Astrocyte (in vitro differentiated cells and primary cell): Measurements from ENCODE around the gene PIP4K2C. TPM values are rescaled to one million over a fixed set of nuclear protein-coding genes. Genes with fewer than 3 reads are reported as not detected.
"Not testable (repeated sequence)": the region's sequence is repeated elsewhere in the genome, so short reads cannot be mapped to it uniquely, and the experiment has no call there.

Experiments used
- DNase-seq: peaks from one replicate; pipeline ENCODE4 v3.0.0-alpha.2; 2010; ENCODE audit warnings: low read depth
- FAIRE-seq: peaks from 2 replicates; lab custom pipeline; 2011; peaks lifted over from hg19 to GRCh38; lab: Jason Lieb, UNC
- H2AFZ ChIP-seq: 2 replicates; pipeline ENCODE4 v1.6.0; 2012; ENCODE audit warnings: low read depth, low read length, inconsistent platforms
- H3K27ac ChIP-seq: 2 replicates; pipeline ENCODE4 v1.5.1; 2011; ENCODE audit warnings: low read depth, low read length, inconsistent platforms
- H3K27me3 ChIP-seq: 2 replicates; pipeline ENCODE4 v1.6.0; 2011; ENCODE audit warnings: low read length, inconsistent platforms; ENCODE audit not compliant: insufficient read depth
- H3K36me3 ChIP-seq: 2 replicates; pipeline ENCODE4 v1.5.1; 2011; ENCODE audit warnings: low read length, inconsistent platforms; ENCODE audit not compliant: insufficient read depth
- H3K4me1 ChIP-seq: 2 replicates; pipeline ENCODE4 v1.5.1; 2011; ENCODE audit warnings: low read length, inconsistent platforms; ENCODE audit not compliant: insufficient read depth
- H3K4me2 ChIP-seq: 2 replicates; pipeline ENCODE4 v1.6.0; 2012; ENCODE audit warnings: low read length, inconsistent platforms
- H3K4me3 ChIP-seq: 2 replicates; pipeline ENCODE4 v1.5.1; 2011; ENCODE audit warnings: low read depth, mild to moderate bottlenecking, low read length, inconsistent platforms; ENCODE audit not compliant: insufficient read depth
- H3K79me2 ChIP-seq: 2 replicates; pipeline ENCODE4 v1.6.0; 2012; ENCODE audit warnings: mild to moderate bottlenecking, low read length, inconsistent platforms; ENCODE audit not compliant: insufficient read depth
- H3K9ac ChIP-seq: 2 replicates; pipeline ENCODE4 v1.6.0; 2012; ENCODE audit warnings: mild to moderate bottlenecking, low read length, inconsistent platforms
- H3K9me3 ChIP-seq: 2 replicates; pipeline ENCODE4 v1.5.1; 2012; ENCODE audit warnings: low read depth, mild to moderate bottlenecking, low read length, inconsistent platforms; ENCODE audit not compliant: insufficient read depth
- H4K20me1 ChIP-seq: 2 replicates; pipeline ENCODE4 v1.6.0; 2012; ENCODE audit warnings: low read length, inconsistent platforms; ENCODE audit not compliant: insufficient read depth
- H3K27ac Mint-ChIP-seq: one replicate; pipeline ENCODE4 v1.8.0; 2021; ENCODE audit warnings: mild to moderate bottlenecking, mixed read lengths; ENCODE audit not compliant: unreplicated experiment
- H3K27me3 Mint-ChIP-seq: one replicate; pipeline ENCODE4 v1.8.0; 2021; ENCODE audit warnings: low read depth, mixed read lengths; ENCODE audit not compliant: unreplicated experiment
- H3K36me3 Mint-ChIP-seq: one replicate; pipeline ENCODE4 v1.8.0; 2021; ENCODE audit warnings: low read depth, mixed read lengths; ENCODE audit not compliant: unreplicated experiment
- H3K4me1 Mint-ChIP-seq: one replicate; pipeline ENCODE4 v1.8.0; 2021; ENCODE audit warnings: low read depth, mixed read lengths; ENCODE audit not compliant: unreplicated experiment
- H3K4me3 Mint-ChIP-seq: one replicate; pipeline ENCODE4 v1.8.0; 2021; ENCODE audit warnings: mild to moderate bottlenecking, moderate library complexity, mixed read lengths; ENCODE audit not compliant: unreplicated experiment
- H3K9me3 Mint-ChIP-seq: one replicate; pipeline ENCODE4 v1.8.0; 2021; ENCODE audit warnings: mild to moderate bottlenecking, mixed read lengths; ENCODE audit not compliant: unreplicated experiment
- EZH2 ChIP-seq: IDR thresholded peaks from 2 replicates; pipeline ENCODE4 v1.6.1; 2012; ENCODE audit warnings: mild to moderate bottlenecking, low read length, inconsistent platforms; ENCODE audit not compliant: insufficient read depth
- total RNA-seq: library from RNA; stranded (reverse); gene quantifications from 2 replicates; pipeline ENCODE4 v1.2.1, GENCODE V29; 2021
- TF ChIP-seq, protein P1 (sequence below): IDR thresholded peaks from 2 replicates; pipeline ENCODE4 v1.5.1; 2011; ENCODE audit warnings: low read depth, mild to moderate bottlenecking, inconsistent platforms, low read length, moderate library complexity; ENCODE audit not compliant: insufficient read depth

Gene PIP4K2C
- total RNA-seq, 1 donor from 2014 or later = 43.3 TPM

DNA sequence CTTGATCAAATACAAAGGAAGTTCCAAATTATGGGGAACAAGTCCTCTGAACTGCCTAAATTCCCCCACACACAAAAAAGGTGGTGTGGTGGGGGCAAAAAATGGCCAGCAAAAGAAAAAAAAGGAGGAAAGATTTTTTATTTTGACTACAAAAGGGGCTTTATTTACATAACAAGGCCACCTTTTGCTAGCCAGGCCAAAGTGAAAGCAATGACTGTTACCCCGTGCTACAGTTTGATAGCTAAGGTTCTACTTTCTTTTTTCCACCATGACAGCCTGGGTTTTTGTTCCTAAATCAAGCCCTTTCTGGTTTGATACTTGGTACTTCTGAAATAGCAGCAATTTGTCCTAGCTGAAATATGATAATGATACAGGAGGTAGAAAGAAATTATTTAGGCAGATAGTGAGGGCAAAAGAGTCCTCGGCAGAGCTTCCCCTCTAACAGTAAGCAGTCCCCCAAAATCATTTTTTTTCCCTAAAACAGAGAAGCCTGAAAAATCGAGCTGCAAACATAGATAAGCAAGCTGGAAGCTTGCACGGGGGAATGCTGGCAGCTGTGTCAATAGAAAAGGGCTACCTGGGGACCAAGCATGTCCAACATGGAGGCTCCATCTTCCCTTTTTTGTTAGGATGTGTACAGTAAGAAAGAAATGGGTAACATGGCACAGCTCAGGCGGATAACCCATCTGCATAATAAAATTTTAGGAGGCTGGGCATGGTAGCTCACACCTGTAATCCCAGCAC, 50.9 kb downstream of the PIP4K2C start:
- no peak overlapping the region for H3K27ac Mint-ChIP-seq
- TF ChIP-seq EZH2 = no peak
- TF ChIP-seq, protein P1, sequence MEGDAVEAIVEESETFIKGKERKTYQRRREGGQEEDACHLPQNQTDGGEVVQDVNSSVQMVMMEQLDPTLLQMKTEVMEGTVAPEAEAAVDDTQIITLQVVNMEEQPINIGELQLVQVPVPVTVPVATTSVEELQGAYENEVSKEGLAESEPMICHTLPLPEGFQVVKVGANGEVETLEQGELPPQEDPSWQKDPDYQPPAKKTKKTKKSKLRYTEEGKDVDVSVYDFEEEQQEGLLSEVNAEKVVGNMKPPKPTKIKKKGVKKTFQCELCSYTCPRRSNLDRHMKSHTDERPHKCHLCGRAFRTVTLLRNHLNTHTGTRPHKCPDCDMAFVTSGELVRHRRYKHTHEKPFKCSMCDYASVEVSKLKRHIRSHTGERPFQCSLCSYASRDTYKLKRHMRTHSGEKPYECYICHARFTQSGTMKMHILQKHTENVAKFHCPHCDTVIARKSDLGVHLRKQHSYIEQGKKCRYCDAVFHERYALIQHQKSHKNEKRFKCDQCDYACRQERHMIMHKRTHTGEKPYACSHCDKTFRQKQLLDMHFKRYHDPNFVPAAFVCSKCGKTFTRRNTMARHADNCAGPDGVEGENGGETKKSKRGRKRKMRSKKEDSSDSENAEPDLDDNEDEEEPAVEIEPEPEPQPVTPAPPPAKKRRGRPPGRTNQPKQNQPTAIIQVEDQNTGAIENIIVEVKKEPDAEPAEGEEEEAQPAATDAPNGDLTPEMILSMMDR = no peak
- no peaks in the 10 kb centered on the region for H3K4me1 Mint-ChIP-seq
- DNase-seq (no peak), FAIRE-seq (no peak)
- no peak overlapping the region for H3K4me3 ChIP-seq
- H3K27ac ChIP-seq = no peak overlapping the region
- H2AFZ ChIP-seq = no peak overlapping the region
- H3K4me1 ChIP-seq = no peaks in the 10 kb centered on the region
- no peaks in the 10 kb centered on the region for H3K36me3 ChIP-seq
- H3K9me3 Mint-ChIP-seq = peaks cover 17% of the 10 kb centered on the region
- peaks cover 23% of the 10 kb centered on the region for H3K27me3 Mint-ChIP-seq
- H3K27me3 ChIP-seq = peaks cover 12% of the 10 kb centered on the region
- H3K4me2 ChIP-seq = no peak overlapping the region
- no peaks in the 10 kb centered on the region for H3K79me2 ChIP-seq
- H3K9me3 ChIP-seq = no peaks in the 10 kb centered on the region
- no peak overlapping the region for H3K9ac ChIP-seq
- no peak overlapping the region for H3K4me3 Mint-ChIP-seq
- H4K20me1 ChIP-seq = no peaks in the 10 kb centered on the region
- no peaks in the 10 kb centered on the region for H3K36me3 Mint-ChIP-seq

DNA sequence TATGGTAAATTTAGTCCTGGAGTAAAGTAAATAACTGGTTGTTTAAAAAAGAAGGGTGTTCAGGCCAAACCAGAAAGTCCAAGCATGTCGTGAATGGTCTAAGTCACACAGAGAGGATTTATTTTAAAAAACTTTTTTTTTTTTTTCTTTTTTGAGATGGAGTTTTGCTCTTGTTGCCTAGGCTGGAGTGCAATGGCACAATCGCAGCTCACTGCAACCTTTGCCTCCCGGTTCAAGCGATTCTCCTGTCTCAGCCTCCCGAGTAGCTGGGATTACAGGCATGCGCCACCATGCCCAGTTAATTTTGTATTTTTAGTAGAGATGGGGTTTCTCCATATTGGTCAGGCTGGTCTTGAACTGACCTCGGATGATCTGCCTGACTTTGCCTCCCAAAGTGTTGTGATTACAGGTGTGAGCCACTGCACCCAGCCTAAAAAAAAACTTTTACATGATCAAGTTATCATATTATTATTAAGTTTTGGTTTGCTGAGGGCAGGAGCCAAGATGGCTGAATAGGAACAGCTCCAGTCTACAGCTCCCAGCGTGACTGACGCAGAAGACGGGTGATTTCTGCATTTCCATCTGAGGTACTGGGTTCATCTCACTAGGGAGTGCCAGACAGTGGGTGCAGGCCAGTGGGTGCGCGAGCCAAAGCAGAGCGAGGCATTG, 55.1 kb downstream of the PIP4K2C start:
- not testable (repeated sequence) for H3K4me3 Mint-ChIP-seq, H3K9me3 ChIP-seq, H3K27me3 Mint-ChIP-seq, H3K9ac ChIP-seq, H3K27ac ChIP-seq, H3K79me2 ChIP-seq, H3K27ac Mint-ChIP-seq, H4K20me1 ChIP-seq, H3K36me3 Mint-ChIP-seq, H3K4me2 ChIP-seq, H3K4me3 ChIP-seq, FAIRE-seq, H3K27me3 ChIP-seq, H3K4me1 ChIP-seq, H3K36me3 ChIP-seq, H2AFZ ChIP-seq, H3K4me1 Mint-ChIP-seq, DNase-seq
- peaks cover 13% of the 10 kb centered on the region for H3K9me3 Mint-ChIP-seq

DNA sequence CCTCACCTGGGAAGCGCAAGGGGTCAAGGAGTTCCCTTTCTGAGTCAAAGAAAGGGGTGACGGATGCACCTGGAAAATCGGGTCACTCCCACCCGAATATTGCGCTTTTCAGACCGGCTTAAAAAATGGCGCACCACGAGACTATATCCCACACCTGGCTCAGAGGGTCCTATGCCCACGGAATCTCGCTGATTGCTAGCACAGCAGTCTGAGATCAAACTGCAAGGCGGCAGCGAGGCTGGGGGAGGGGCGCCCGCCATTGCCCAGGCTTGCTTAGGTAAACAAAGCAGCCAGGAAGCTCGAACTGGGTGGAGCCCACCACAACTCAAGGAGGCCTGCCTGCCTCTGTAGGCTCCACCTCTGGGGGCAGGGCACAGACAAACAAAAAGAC, 55.7 kb downstream of the PIP4K2C start:
- not testable (repeated sequence) for H2AFZ ChIP-seq, H4K20me1 ChIP-seq, H3K36me3 ChIP-seq, H3K4me3 ChIP-seq, DNase-seq, H3K36me3 Mint-ChIP-seq, H3K4me1 Mint-ChIP-seq, H3K4me1 ChIP-seq, H3K4me2 ChIP-seq, H3K9me3 ChIP-seq, H3K4me3 Mint-ChIP-seq, H3K27ac ChIP-seq, H3K79me2 ChIP-seq, H3K9ac ChIP-seq, H3K27me3 Mint-ChIP-seq, H3K27ac Mint-ChIP-seq, H3K27me3 ChIP-seq, FAIRE-seq
- H3K9me3 Mint-ChIP-seq = peaks cover 13% of the 10 kb centered on the region

Other genes with a start within 250 kb of the PIP4K2C start
- gene R3HDM2, start 160.1 kb upstream of the PIP4K2C start, total RNA-seq = 18.8 and 19.2 TPM in 2 replicates
- gene INHBC, start 156.4 kb upstream of the PIP4K2C start, total RNA-seq = not detected in 2 replicates
- gene INHBE, start 135.9 kb upstream of the PIP4K2C start, total RNA-seq = 24.6 and 37.5 TPM in 2 replicates
- gene GLI1, start 131.4 kb upstream of the PIP4K2C start, total RNA-seq = 5.8 and 6.8 TPM in 2 replicates
- 2.5 and 3.1 TPM in 2 replicates for gene ARHGAP9, start 111.3 kb upstream of the PIP4K2C start, total RNA-seq
- 351 and 384 TPM in 2 replicates for gene MARS1, start 103.1 kb upstream of the PIP4K2C start, total RNA-seq
- 42.6 and 45.1 TPM in 2 replicates for gene DDIT3, start 70.7 kb upstream of the PIP4K2C start, total RNA-seq
- gene MBD6, start 68.4 kb upstream of the PIP4K2C start, total RNA-seq = 55.3 and 58.5 TPM in 2 replicates
- gene DCTN2, start 44.0 kb upstream of the PIP4K2C start, total RNA-seq = 94.5 and 107 TPM in 2 replicates
- gene KIF5A, start 41.1 kb upstream of the PIP4K2C start, total RNA-seq = 7.2 and 8.6 TPM in 2 replicates
- 18.3 and 20.8 TPM in 2 replicates for gene DTX3, start 13.6 kb downstream of the PIP4K2C start, total RNA-seq
- gene ARHGEF25, start 20.2 kb downstream of the PIP4K2C start, total RNA-seq = 16.8 and 24.5 TPM in 2 replicates
- 2.5 and 2.6 TPM in 2 replicates for gene B4GALNT1, start 42.0 kb downstream of the PIP4K2C start, total RNA-seq
- 194 and 215 TPM in 2 replicates for gene OS9, start 102.9 kb downstream of the PIP4K2C start, total RNA-seq
- 0.14 and 0.17 TPM in 2 replicates for gene AGAP2, start 147.6 kb downstream of the PIP4K2C start, total RNA-seq
- 18.6 and 22.9 TPM in 2 replicates for gene TSPAN31, start 153.8 kb downstream of the PIP4K2C start, total RNA-seq
- gene CDK4, start 161.1 kb downstream of the PIP4K2C start, total RNA-seq = 113 and 133 TPM in 2 replicates
- 11.3 and 13.0 TPM in 2 replicates for gene MARCHF9, start 163.9 kb downstream of the PIP4K2C start, total RNA-seq
- 1.5 TPM in 2 replicates for gene CYP27B1, start 175.9 kb downstream of the PIP4K2C start, total RNA-seq
- 21.1 and 25.7 TPM in 2 replicates for gene METTL1, start 180.9 kb downstream of the PIP4K2C start, total RNA-seq
- 8.1 and 11.6 TPM in 2 replicates for gene EEF1AKMT3, start 181.4 kb downstream of the PIP4K2C start, total RNA-seq
- 26.6 and 30.0 TPM in 2 replicates for gene TSFM, start 191.6 kb downstream of the PIP4K2C start, total RNA-seq
- 2.5 and 3.2 TPM in 2 replicates for gene AVIL, start 227.5 kb downstream of the PIP4K2C start, total RNA-seq